Mesothelial cell of epicardium (in vitro differentiated cells): ENCODE measurements around the gene NDUFV2. TPM values are rescaled to one million over a fixed set of nuclear protein-coding genes. Genes with fewer than 3 reads are reported as not detected.
A peak's percentile ranks its signal among the peaks of the same experiment; 100 is the strongest.

Experiments used
- DNase-seq, 2 experiments: peaks; one replicate each; pipeline ENCODE4 v3.0.0; 2021; ENCODE audit warnings: low spot score in 2 of 2; ENCODE audit not compliant: unreplicated experiment in 2 of 2
- H3K27ac Mint-ChIP-seq: 2 replicates; pipeline ENCODE4 v1.8.0; 2021; ENCODE audit warnings: mixed read lengths
- H3K27me3 Mint-ChIP-seq: 2 replicates; pipeline ENCODE4 v1.8.0; 2021; ENCODE audit warnings: low read depth, mixed read lengths
- H3K36me3 Mint-ChIP-seq: 2 replicates; pipeline ENCODE4 v1.8.0; 2021; ENCODE audit warnings: mixed read lengths
- H3K4me1 Mint-ChIP-seq: 2 replicates; pipeline ENCODE4 v1.8.0; 2021; ENCODE audit warnings: mixed read lengths
- H3K4me3 Mint-ChIP-seq: 2 replicates; pipeline ENCODE4 v1.8.0; 2021; ENCODE audit warnings: mild to moderate bottlenecking, moderate library complexity, mixed read lengths
- H3K9me3 Mint-ChIP-seq: 2 replicates; pipeline ENCODE4 v1.8.0; 2021; ENCODE audit warnings: mixed read lengths
- total RNA-seq: library from RNA; stranded (reverse); gene quantifications from 3 replicates; pipeline ENCODE4 v1.2.1, GENCODE V29; 2021
- TF ChIP-seq, protein P1 (sequence below): fragments of 200-600 bp; sonication (generic); IDR thresholded peaks from one replicate; pipeline ENCODE4 v1.5.0; 2021; ENCODE audit warnings: antibody characterized with exemption; ENCODE audit not compliant: unreplicated experiment

Gene NDUFV2
- total RNA-seq, 1 donor from 2014 or later = 106 TPM

GRCh38 chr18:9103376-9103873, 926 bp downstream of the NDUFV2 start:
- Mint-ChIP-seq H3K9me3 (no peaks in the 10 kb centered on the region), H3K4me1 (peaks cover 63% of the 10 kb centered on the region), H3K27me3 (no peaks in the 10 kb centered on the region), H3K36me3 (no peaks in the 10 kb centered on the region), H3K4me3 (peak overlapping the region; percentile 88), H3K27ac (peak overlapping the region; percentile 96)
- DNase-seq = no peak
- TF ChIP-seq, protein P1, sequence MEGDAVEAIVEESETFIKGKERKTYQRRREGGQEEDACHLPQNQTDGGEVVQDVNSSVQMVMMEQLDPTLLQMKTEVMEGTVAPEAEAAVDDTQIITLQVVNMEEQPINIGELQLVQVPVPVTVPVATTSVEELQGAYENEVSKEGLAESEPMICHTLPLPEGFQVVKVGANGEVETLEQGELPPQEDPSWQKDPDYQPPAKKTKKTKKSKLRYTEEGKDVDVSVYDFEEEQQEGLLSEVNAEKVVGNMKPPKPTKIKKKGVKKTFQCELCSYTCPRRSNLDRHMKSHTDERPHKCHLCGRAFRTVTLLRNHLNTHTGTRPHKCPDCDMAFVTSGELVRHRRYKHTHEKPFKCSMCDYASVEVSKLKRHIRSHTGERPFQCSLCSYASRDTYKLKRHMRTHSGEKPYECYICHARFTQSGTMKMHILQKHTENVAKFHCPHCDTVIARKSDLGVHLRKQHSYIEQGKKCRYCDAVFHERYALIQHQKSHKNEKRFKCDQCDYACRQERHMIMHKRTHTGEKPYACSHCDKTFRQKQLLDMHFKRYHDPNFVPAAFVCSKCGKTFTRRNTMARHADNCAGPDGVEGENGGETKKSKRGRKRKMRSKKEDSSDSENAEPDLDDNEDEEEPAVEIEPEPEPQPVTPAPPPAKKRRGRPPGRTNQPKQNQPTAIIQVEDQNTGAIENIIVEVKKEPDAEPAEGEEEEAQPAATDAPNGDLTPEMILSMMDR = no peak

DNA sequence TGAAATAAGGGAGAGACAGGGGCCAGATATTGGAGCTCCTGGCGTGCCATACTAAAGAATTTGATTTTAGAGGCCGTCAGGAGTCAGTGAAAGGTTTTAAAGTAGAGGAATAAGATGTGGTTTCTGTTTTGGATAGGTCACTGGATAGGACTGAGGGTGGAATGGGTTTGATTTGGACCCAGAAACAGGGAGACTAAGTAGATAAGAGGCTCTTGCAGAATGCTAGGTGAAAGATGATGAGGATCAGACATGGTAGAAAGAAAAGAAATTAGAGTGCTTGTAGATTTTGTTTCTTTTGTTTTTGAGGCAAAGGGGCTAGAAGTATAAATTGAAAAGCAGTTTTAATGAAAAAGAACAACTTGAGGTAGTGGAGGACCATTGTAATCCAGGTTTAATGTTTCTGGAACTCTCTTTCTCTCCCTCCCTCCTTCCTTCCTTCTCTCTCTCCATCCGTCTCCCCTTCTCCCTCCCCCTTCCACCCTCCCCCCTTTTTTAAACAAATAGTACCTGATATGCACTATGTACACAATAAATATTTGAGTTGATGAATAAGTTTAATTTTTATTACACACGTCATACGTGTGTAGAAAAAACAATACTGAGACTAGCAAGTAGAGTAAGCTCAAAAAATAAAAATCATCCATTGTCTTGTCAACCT, 1.9 kb downstream of the NDUFV2 start:
- H3K4me1 Mint-ChIP-seq = peaks cover 68% of the 10 kb centered on the region

GRCh38 chr18:9105420-9105819, 2.9 kb downstream of the NDUFV2 start:
- no peaks in the 10 kb centered on the region for H3K27me3 Mint-ChIP-seq
- no peaks in the 10 kb centered on the region for H3K36me3 Mint-ChIP-seq
- H3K9me3 Mint-ChIP-seq = no peaks in the 10 kb centered on the region
- no peak overlapping the region for H3K27ac Mint-ChIP-seq
- peaks cover 74% of the 10 kb centered on the region for H3K4me1 Mint-ChIP-seq
- TF ChIP-seq, protein P1 = no peak
- DNase-seq = no peak
- H3K4me3 Mint-ChIP-seq = peak overlapping the region; percentile 88

More for the DNA sequence above, 1.9 kb downstream of the NDUFV2 start:
- H3K27ac Mint-ChIP-seq = peak overlapping the region; percentile 96
- no peaks in the 10 kb centered on the region for H3K27me3 Mint-ChIP-seq
- peak overlapping the region; percentile 88 for H3K4me3 Mint-ChIP-seq
- H3K9me3 Mint-ChIP-seq = no peaks in the 10 kb centered on the region
- TF ChIP-seq, protein P1 = no peak
- H3K36me3 Mint-ChIP-seq = no peaks in the 10 kb centered on the region
- no peak for DNase-seq

DNA sequence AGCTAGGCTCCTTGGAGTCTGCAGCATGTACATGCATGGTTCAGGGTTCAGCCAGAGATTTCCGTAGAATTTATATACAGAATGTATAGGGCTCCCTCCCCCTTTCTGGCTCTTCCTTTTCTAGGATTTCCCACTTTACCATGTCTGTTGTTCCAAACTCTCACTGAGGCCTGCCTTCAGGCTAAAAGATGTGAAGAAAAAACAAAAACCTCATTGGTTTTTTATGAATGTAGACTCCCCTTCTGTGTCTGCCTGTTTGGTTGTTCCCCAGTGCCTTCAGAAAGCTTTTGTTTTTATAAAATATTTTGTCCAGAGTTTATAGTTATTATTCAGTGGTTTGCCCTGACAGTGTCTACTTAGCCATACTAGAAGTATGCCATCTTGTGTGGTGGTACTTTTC, 3.6 kb downstream of the NDUFV2 start:
- TF ChIP-seq, protein P1 = no peak
- Mint-ChIP-seq H3K36me3 (no peaks in the 10 kb centered on the region), H3K27me3 (no peaks in the 10 kb centered on the region), H3K9me3 (no peaks in the 10 kb centered on the region), H3K4me1 (peaks cover 75% of the 10 kb centered on the region), H3K4me3 (peak overlapping the region; percentile 88), H3K27ac (peak overlapping the region; percentile 32)
- DNase-seq = no peak

- no peaks in the 10 kb centered on the region for H3K27me3 Mint-ChIP-seq
- no peaks in the 10 kb centered on the region for H3K9me3 Mint-ChIP-seq
- H3K36me3 Mint-ChIP-seq = no peaks in the 10 kb centered on the region
- no peak overlapping the region for H3K4me3 Mint-ChIP-seq
- peak overlapping the region; percentile 54 for H3K27ac Mint-ChIP-seq
- TF ChIP-seq, protein P1 = no peak
- DNase-seq = no peak
- H3K4me1 Mint-ChIP-seq = peaks cover 68% of the 10 kb centered on the region
Observed at GRCh38 chr18:9106800-9107584, 4.5 kb downstream of the NDUFV2 start.
